GM12878 (cell line): ENCODE measurements around the gene STX1A. TPM values are rescaled to one million over a fixed set of nuclear protein-coding genes. Genes with fewer than 3 reads are reported as not detected.
"Not testable (repeated sequence)": the region's sequence is repeated elsewhere in the genome, so short reads cannot be mapped to it uniquely, and the experiment has no call there.

Experiments
- ATAC-seq: fragments of 200-7000 bp; cut with Tn5 transposase; 3 replicates; pipeline ENCODE4 v1.9.1; 2020; ENCODE audit warnings: mild to moderate bottlenecking, moderate library complexity
- BruUV-seq: library from RNA; stranded (reverse); fragments of 400-500 nt; replicated peaks from 2 replicates; lab custom pipeline; 2021; lab: Mats Ljungman, UMichigan
- CTCF ChIA-PET: fragments of 300-600 bp; sonication (Branson Sonifier 250); formaldehyde crosslinking; extraction: SDS; loops from one replicate; lab custom pipeline; 2021; ENCODE audit warnings: inconsistent platforms; lab: Yijun Ruan, JAX
- POLR2A ChIA-PET: fragments of 350-600 bp; formaldehyde crosslinking; extraction: SDS; loops from one replicate; lab custom pipeline; 2021; ENCODE audit warnings: inconsistent platforms; lab: Charles Lee
- RAD21 ChIA-PET: fragments of 300-600 bp; sonication (Branson Sonifier 250); formaldehyde crosslinking; loops from one replicate; lab custom pipeline; 2023; ENCODE audit warnings: antibody characterized with exemption; ENCODE audit not compliant: unreplicated experiment; lab: Charles Lee
- SMC1A ChIA-PET: fragments of 300-600 bp; sonication (Branson Sonifier 250); formaldehyde crosslinking; loops from one replicate; lab custom pipeline; 2023; ENCODE audit not compliant: unreplicated experiment, uncharacterized antibody; lab: Charles Lee
- DNase-seq: peaks from one replicate; pipeline ENCODE4 v3.0.0-alpha.2; 2011; ENCODE audit warnings: low read depth, low spot score
- FAIRE-seq: peaks from 3 replicates; lab custom pipeline; 2011; peaks lifted over from hg19 to GRCh38; lab: Jason Lieb, UNC
- H2AFZ ChIP-seq: 2 replicates; pipeline ENCODE4 v1.6.0; 2011; ENCODE audit warnings: low read depth, low read length, control low read depth; ENCODE audit not compliant: control insufficient read depth
- H3K27ac ChIP-seq: 2 replicates; pipeline ENCODE4 v1.5.1; 2011; ENCODE audit warnings: control low read depth; ENCODE audit not compliant: control insufficient read depth, insufficient read depth
- H3K27me3 ChIP-seq, 2 experiments: replicated peaks in 1 of 2; 2 replicates each; pipeline versions ENCODE4 v1.6.0 to v1.6.1; 2011; ENCODE audit warnings: low read length in 1 of 2; ENCODE audit not compliant: control insufficient read depth in 2 of 2, insufficient read depth in 2 of 2
- H3K36me3 ChIP-seq, 2 experiments: 2 replicates each; pipeline ENCODE4 v1.5.1; 2011; ENCODE audit warnings: low read length in 1 of 2; ENCODE audit not compliant: control insufficient read depth in 2 of 2, insufficient read depth in 2 of 2
- H3K4me1 ChIP-seq: 2 replicates; pipeline ENCODE4 v1.6.1; 2011; ENCODE audit warnings: mild to moderate bottlenecking, low read length, moderate library complexity, mixed read lengths; ENCODE audit not compliant: control insufficient read depth, insufficient read depth
- H3K4me2 ChIP-seq: 2 replicates; pipeline ENCODE4 v1.6.0; 2011; ENCODE audit warnings: control low read depth; ENCODE audit not compliant: control insufficient read depth, insufficient read depth
- H3K4me3 ChIP-seq: fragments of 200-600 bp; sonication (generic); 2 replicates; pipeline ENCODE4 v1.5.1; 2016
- H3K79me2 ChIP-seq: 2 replicates; pipeline ENCODE4 v1.6.0; 2011; ENCODE audit warnings: low read length; ENCODE audit not compliant: control insufficient read depth, insufficient read depth
- H3K9ac ChIP-seq: 2 replicates; pipeline ENCODE4 v1.8.0; 2011; ENCODE audit warnings: low read length, control low read depth, mixed read lengths; ENCODE audit not compliant: control insufficient read depth, insufficient read depth
- H3K9me3 ChIP-seq: replicated peaks from 3 replicates; pipeline ENCODE4 v1.5.1; 2011; ENCODE audit warnings: mild to moderate bottlenecking, low read length; ENCODE audit not compliant: control insufficient read depth, insufficient read depth
- H4K20me1 ChIP-seq: 2 replicates; pipeline ENCODE4 v1.6.0; 2011; ENCODE audit not compliant: control insufficient read depth, insufficient read depth
- BCL11A ChIP-seq: IDR thresholded peaks from 2 replicates; pipeline ENCODE4 v1.6.1; 2011; ENCODE audit warnings: low read depth, low read length
- BRCA1 ChIP-seq: IDR thresholded peaks from 2 replicates; pipeline ENCODE4 v1.6.1; 2011; ENCODE audit warnings: low read depth, low read length, improper control_type of control experiment
- ESRRA ChIP-seq: IDR thresholded peaks from 2 replicates; pipeline ENCODE4 v1.6.1; 2012; ENCODE audit warnings: mild to moderate bottlenecking, low read length, improper control_type of control experiment
- NBN ChIP-seq: fragments of 450-650 bp; IDR thresholded peaks from 2 replicates; pipeline ENCODE4 v1.6.1; 2016
- NRF1 ChIP-seq: conservative IDR thresholded peaks from 2 replicates; pipeline ENCODE4 v1.6.1; 2011; ENCODE audit warnings: mild to moderate bottlenecking, low read depth, low read length, improper control_type of control experiment
- POU2F2 ChIP-seq: IDR thresholded peaks from 3 replicates; pipeline ENCODE4 v1.6.1; 2011; ENCODE audit warnings: low read depth, mild to moderate bottlenecking, low read length, borderline replicate concordance
- ZNF24 ChIP-seq: fragments of 450-650 bp; IDR thresholded peaks from 2 replicates; pipeline ENCODE4 v1.6.1; 2017; ENCODE audit warnings: antibody characterized with exemption, mild to moderate bottlenecking
- ZSCAN29 ChIP-seq: fragments of 450-650 bp; IDR thresholded peaks from 2 replicates; pipeline ENCODE4 v1.6.1; 2017; ENCODE audit warnings: mild to moderate bottlenecking, moderate library complexity
- WGBS: methylation state at CpG from one replicate; pipeline ENCODE4 v1.1.6; 2016; ENCODE audit warnings: low lambda C conversion rate; ENCODE audit not compliant: insufficient replicate concordance, insufficient coverage; ENCODE audit errors: missing lambda C conversion rate; 5-methylcytosine and 5-hydroxymethylcytosine counted together
- in situ Hi-C: fragments of 300-500 bp; cut with MboI; formaldehyde crosslinking; loops from 9 replicates; pipeline ENCODE4 v1.14.3; 2018; ENCODE audit warnings: mixed read lengths
- intact Hi-C: fragments of 100-400 bp; cut with micrococcal nuclease; formaldehyde crosslinking; loops from one replicate; pipeline ENCODE4 v1.14.2; 2022; ENCODE audit not compliant: unreplicated experiment
- polyA plus RNA-seq, 11 experiments: library from polyadenylated mRNA; depleted of rRNA in 4 of 11; unstranded in 6 of 11; stranded (reverse) in 5 of 11; fragments of >200 nt; fragmentation: Nextera tagmentation in 4 of 11; fragmentation: Illumina TruSeq in 1 of 11; extraction: Ambion mirVana in 4 of 11; extraction: Trizol in 1 of 11; gene quantifications; 1 replicate in 1 of 11; 2 replicates in 10 of 11; pipeline versions ENCODE4 v1.2.1 to v1.2.3, GENCODE V29; 2011 to 2016; ENCODE audit warnings: inconsistent platforms in 2 of 11, missing spikeins in 2 of 11, low read depth in 1 of 11
- total RNA-seq, 4 experiments: library from RNA; depleted of rRNA in 3 of 4; stranded (reverse); fragments of >200 nt in 3 of 4; fragmentation: Illumina TruSeq in 1 of 4; extraction: Trizol in 1 of 4; gene quantifications; 2 replicates each; pipeline versions ENCODE4 v1.2.1 to v1.2.3, GENCODE V29; 2013 to 2021
- TF ChIP-seq, protein P1 (sequence below): IDR thresholded peaks from 2 replicates; pipeline ENCODE4 v1.6.1; 2011; ENCODE audit warnings: low read depth, mild to moderate bottlenecking, low read length, moderate library complexity, borderline replicate concordance; ENCODE audit errors: extremely low read depth

The STX1A gene
- total and polyA plus RNA-seq, 10 of the 15 experiments (the other 5 are each of a cell fraction or from before 2014, with no cell fraction given), result 0.15 to 5.3 (median 2.5) TPM

DNA sequence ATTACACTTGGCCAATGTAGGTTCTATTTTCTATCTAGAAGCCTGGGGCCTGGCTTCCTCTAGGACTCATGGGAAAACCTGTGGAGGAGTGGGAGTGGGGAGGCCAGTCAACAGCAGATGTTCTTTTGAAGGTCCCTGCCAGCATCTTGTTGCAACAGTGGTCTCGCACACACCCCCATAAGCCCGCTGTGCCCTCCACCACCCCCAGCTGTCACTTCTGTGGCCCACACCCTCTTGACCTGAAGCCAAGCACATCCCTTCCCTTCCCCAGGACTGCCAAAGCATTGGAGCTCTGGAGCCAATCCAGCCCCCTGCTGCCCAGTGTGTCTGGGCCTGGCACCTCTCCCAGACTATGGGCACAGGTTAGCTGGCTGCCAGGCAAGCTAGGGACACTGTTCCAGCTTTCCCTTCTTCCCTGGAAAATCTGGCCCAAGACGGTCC is 1.9 kb upstream of the STX1A start (continued):
- TF ChIP-seq BCL11A (no peak), POU2F2 (no peak), NRF1 (no peak), ZSCAN29 (no peak), BRCA1 (no peak), NBN (no peak), ZNF24 (no peak), ESRRA (no peak)
- TF ChIP-seq, protein P1, sequence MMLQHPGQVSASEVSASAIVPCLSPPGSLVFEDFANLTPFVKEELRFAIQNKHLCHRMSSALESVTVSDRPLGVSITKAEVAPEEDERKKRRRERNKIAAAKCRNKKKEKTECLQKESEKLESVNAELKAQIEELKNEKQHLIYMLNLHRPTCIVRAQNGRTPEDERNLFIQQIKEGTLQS, result no peak
- TF ChIP-seq, all 136 proteins: peak for 0

- H3K9ac ChIP-seq, ATAC-seq, BruUV-seq, H3K27ac ChIP-seq, H3K4me3 ChIP-seq, H3K79me2 ChIP-seq, DNase-seq, FAIRE-seq, H3K4me2 ChIP-seq, H3K36me3 ChIP-seq, H2AFZ ChIP-seq, H3K27me3 ChIP-seq, H3K9me3 ChIP-seq, in situ Hi-C loops, intact Hi-C loops, H4K20me1 ChIP-seq: not testable (repeated sequence)
- H3K4me1 ChIP-seq, result peaks cover 12% of the 10 kb centered on the region
- CTCF ChIA-PET, result interaction anchor here (2.9 kb wide), 1 partner anchor 114 kb away, joined by 14 read pairs; no protein-coding TSS in a partner anchor
- RAD21 ChIA-PET, result interaction anchor here (1.6 kb wide), 1 partner anchor 18 kb away, joined by 6 read pairs; the partner anchor contains the start of gene ABHD11
- POLR2A ChIA-PET, result interaction anchor here (1.1 kb wide), 1 partner anchor 9 kb away, joined by 4 read pairs; no protein-coding TSS in a partner anchor
- WGBS, result 74% methylated on average over 8 of the region's 9 CpGs
- SMC1A ChIA-PET, result interaction anchor here (2.0 kb wide), 1 partner anchor 113 kb away, joined by 10 read pairs; no protein-coding TSS in a partner anchor
Measured at GRCh38 chr7:73720443-73720842, 974 bp upstream of the STX1A start.
